HG03558 (cell line): ENCODE data around the gene TULP4.
A peak's percentile ranks its signal among the peaks of the same experiment; 100 is the strongest.

Source experiments
- ATAC-seq: cut with Tn5 transposase; IDR thresholded peaks from one replicate; pipeline ENCODE4 v1.9.1; 2021; ENCODE audit warnings: moderate number of reproducible peaks; ENCODE audit not compliant: unreplicated experiment; ENCODE audit errors: extremely low read depth

Gene TULP4

GRCh38 chr6:158411998-158412397, 99.7 kb downstream of the TULP4 start:
- no peak for ATAC-seq

GRCh38 chr6:158413028-158413427, 100.8 kb downstream of the TULP4 start:
- no peak for ATAC-seq

DNA sequence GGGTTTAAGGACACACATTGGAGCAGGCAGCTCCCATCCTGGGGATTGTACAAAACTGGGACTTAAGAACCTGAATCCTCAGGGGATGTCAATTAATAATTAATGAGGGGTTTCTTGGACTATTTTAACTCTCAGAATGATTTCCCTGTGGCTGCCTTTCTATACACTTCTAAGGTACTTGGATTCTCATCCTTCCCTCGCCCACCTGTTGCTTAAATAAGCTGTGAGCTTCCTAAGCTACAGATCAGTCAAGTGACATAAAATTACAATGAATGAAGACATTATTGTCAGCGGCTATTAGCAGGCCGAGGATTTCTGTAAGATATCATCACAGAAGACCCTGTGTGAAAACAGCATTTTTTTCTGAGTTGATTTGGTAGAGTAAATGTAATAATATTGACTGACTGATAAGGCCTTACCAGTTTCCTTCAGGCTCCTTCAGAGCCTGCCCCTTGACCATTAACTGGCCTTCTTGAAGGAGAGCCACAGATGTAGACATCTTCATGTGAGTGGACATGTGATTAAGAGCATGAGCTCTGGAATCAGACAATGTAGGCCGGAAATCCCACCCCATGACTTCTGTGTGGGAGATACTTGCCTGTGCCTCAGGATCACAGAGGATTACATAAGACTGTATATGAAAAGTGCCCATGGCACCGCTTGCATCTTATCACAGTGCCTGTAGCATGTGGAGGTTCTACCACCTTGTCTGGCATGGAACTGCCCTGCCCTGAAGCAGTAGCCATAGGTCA, 101.7 kb downstream of the TULP4 start:
- ATAC-seq, result no peak

- ATAC-seq, result no peak
Measured at GRCh38 chr6:158414851-158415262, 102.6 kb downstream of the TULP4 start.

DNA sequence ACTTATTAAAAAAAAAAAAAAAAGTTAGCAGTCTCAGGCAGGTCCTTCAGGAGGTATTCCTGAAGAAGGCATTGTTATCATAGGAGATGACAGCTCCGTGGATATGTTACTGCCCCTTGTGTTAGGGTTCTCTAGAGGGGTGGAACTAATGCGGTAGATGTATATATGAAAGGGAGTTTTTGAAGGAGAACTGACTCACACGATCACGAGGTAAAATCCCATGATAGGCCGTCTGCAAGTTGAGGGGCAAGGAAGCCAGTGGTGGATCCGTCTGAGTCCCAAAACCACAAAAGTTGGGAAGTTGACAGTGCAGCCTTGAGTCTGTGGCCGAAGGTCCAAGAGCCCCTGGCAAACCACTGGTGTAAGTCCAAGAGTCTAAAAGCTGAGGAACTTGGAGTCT, 103.4 kb downstream of the TULP4 start:
- ATAC-seq, result no peak

- no peak for ATAC-seq
Measured at GRCh38 chr6:158416883-158417759, 104.9 kb downstream of the TULP4 start.

DNA sequence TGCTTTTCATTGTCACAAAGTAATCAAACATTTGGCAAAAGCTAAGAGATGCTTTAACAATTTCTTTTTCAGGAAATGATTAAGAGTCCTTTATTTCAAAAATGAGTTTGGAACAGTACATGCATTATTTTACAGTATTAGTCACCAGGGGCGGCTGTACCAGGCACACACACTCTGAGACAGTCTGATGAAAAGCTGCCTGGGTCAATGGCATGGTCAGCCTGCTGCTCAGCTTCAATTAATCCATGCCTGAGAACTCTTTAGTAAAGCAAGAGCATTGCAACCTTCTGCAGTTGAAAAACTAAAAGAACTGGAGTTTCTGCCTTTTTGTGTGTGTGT, 105.5 kb downstream of the TULP4 start:
- ATAC-seq, result no peak

GRCh38 chr6:158418501-158418900, 106.2 kb downstream of the TULP4 start:
- no peak for ATAC-seq

GRCh38 chr6:158419339-158419909, 107.2 kb downstream of the TULP4 start:
- no peak for ATAC-seq

GRCh38 chr6:158421381-158421780, 109.1 kb downstream of the TULP4 start:
- no peak for ATAC-seq

GRCh38 chr6:158422629-158423238, 110.5 kb downstream of the TULP4 start:
- no peak for ATAC-seq

GRCh38 chr6:158431036-158431435, 118.8 kb downstream of the TULP4 start:
- no peak for ATAC-seq

GRCh38 chr6:158431560-158431959, 119.3 kb downstream of the TULP4 start:
- ATAC-seq, result no peak

DNA sequence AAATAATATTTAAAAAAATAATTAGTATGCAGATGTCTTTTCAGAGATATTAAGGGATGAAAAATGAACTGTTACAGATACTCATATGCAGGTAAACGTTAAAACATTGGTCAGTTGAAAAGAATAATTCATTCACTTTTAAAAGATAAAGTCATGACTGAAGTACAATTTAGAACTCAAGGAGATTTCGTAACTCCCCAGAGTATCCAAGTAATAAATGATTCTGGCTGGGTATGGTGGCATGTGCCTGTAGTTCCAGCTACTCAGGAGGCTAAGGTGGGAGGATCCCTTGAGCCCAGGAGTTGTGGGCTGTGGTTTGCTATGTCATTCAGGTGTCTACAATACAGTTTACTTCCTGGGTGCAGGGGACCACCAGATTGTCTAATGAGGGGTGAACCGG, 125.3 kb downstream of the TULP4 start:
- ATAC-seq, result no peak

- ATAC-seq, result no peak
Measured at GRCh38 chr6:158438226-158438625, 126.0 kb downstream of the TULP4 start.

DNA sequence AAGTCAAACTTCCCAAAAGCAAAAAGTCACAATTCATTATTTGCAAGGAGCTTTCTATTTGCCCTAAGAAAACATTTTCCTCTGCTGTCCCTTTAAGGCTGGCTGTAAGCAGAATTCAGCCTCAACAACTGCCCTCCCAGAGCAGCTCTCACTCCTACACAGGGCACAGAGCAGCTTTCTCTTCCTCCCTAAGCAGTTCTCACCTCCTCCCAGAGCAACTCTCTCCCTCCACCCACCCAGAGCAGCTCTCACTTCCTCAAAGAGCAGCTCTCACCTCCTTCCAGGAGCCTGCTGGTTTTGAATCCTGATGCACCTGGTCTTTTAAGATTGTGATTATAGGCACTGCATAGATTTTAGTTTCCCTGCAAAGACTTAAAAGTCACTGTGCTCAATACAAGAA, 127.0 kb downstream of the TULP4 start:
- peak; percentile 92 for ATAC-seq

- no peak for ATAC-seq
Measured at GRCh38 chr6:158441716-158442215, 129.5 kb downstream of the TULP4 start.

- no peak for ATAC-seq
Measured at GRCh38 chr6:158442306-158442705, 130.0 kb downstream of the TULP4 start.

GRCh38 chr6:158445426-158446085, 133.3 kb downstream of the TULP4 start:
- ATAC-seq, result no peak

GRCh38 chr6:158448856-158449255, 136.6 kb downstream of the TULP4 start:
- ATAC-seq, result no peak
